AG09309 (cell line): Measurements from ENCODE around the gene ANKRD65.

ENCODE experiments used
- DNase-seq: peaks from one replicate; pipeline ENCODE4 v3.0.0-alpha.2; 2010; ENCODE audit warnings: low read depth
- H3K4me3 ChIP-seq: 2 replicates; pipeline ENCODE4 v1.5.1; 2011; ENCODE audit warnings: mild to moderate bottlenecking, low read depth, low read length, moderate library complexity; ENCODE audit not compliant: control insufficient read depth
- TF ChIP-seq, protein P1 (sequence below): IDR thresholded peaks from 2 replicates; pipeline ENCODE4 v1.5.1; 2011; ENCODE audit warnings: mild to moderate bottlenecking, low read depth, low read length, inconsistent platforms; ENCODE audit not compliant: insufficient read depth, control insufficient read depth; ENCODE audit errors: missing control alignments

ANKRD65 gene

DNA sequence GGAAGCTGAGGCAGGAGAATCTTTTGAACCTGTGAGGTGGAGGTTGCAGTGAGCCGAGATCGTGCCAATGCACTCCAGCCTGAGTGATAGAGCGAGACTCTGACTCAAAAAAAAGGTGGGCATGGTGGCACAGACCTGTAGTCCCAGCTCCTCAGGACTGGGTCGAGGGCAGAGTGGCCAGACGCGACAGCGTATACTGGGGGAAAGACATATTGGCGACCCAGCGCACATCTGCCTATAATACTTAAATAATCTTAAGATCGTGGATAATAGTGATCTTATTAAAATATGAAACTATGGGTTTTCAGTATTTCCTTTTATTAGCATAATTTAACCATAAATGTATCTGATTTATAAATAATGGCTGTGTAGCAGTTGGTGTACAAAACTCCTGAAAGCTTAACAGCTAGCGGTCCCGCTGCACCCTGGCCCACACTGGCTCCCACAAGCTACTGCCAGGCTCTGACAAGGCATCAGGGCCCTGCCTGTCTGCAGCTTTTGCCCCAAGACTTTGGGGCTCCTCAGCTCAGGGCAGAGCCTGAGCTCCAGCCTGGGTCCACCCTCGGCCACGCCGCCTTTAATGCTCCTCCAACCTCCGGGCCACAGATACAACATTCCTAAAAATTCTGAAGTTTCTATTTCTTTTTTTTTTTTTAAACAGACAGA is 43.4 kb downstream of the ANKRD65 start:
- DNase-seq, result no peak
- TF ChIP-seq, protein P1, sequence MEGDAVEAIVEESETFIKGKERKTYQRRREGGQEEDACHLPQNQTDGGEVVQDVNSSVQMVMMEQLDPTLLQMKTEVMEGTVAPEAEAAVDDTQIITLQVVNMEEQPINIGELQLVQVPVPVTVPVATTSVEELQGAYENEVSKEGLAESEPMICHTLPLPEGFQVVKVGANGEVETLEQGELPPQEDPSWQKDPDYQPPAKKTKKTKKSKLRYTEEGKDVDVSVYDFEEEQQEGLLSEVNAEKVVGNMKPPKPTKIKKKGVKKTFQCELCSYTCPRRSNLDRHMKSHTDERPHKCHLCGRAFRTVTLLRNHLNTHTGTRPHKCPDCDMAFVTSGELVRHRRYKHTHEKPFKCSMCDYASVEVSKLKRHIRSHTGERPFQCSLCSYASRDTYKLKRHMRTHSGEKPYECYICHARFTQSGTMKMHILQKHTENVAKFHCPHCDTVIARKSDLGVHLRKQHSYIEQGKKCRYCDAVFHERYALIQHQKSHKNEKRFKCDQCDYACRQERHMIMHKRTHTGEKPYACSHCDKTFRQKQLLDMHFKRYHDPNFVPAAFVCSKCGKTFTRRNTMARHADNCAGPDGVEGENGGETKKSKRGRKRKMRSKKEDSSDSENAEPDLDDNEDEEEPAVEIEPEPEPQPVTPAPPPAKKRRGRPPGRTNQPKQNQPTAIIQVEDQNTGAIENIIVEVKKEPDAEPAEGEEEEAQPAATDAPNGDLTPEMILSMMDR, result no peak
- H3K4me3 ChIP-seq, result no peak overlapping the region

DNA sequence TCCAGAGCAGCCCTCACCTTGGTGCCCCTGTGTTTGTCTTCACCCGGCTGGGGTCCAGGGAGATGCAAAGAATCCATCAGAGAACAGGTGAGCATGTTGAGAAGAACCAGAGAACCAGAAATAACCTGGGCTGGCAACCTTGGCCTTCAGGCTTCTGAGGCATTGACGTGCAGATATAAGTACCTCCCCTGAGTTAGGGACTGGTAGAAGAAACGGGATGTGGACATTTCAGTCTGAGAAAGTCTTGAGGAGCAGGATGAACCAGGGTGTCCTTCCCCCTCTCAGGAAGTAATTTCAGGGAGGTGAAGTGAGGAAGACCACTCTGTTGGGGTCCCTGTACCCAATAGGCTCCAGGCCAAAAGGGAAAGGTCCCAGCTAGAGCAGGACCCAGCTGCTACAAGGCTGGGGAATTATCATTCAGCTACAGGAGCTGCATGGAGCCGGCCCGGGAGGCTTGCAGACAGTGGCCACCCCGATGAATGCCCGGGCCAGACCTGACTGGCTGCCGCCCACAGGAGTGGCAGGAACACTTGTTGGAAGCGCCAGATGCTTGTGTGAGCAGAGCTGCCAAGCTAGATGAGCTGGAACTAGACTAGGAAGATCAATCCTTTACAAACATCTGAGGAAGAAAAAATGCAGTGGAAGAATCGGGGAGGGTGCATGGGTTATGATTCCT is 44.4 kb downstream of the ANKRD65 start:
- TF ChIP-seq, protein P1, result no peak
- DNase-seq, result no peak
- no peak overlapping the region for H3K4me3 ChIP-seq

DNA sequence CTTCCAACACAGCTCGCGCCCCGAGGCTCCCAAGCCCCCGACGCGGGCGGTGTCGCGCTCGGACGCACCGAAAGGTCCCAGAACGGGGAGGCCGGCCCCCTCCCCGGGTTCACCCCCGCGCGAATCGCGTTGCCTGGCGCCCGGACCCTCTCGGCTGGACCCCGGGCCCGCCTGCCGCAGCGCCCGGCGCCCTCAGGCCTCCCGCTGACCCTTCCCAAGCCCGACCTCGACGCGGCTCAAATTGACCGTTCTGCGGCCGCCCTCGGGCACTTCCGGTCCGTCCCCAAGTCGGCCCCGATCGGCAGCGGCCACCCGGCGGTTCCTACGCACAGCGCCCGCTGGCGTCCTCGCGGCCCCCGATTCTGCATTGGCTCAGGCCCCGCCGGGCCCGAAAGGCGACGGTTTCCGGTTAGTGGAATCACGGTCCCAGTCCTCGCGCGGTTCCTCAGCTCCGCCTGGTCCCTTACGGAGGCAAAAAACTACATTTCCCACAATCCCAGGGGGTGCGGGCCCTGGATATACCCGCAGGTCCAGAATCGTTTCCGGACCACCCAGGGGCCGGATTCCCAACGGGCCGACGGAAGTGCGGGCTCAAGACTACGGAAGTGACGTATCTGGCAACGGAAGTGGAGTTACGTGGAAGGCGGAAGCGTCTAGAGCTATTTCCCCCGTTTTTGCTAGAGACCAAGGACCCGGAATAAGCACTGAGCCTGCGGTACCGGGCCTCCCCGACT is 46.0 kb downstream of the ANKRD65 start, which contains the start of gene AURKAIP1:
AURKAIP1 (minus strand) TSS at position 279 of the 734 bp plus-strand sequence. CDS start 451 bp downstream, outside the sequence.
- DNase-seq, result peak; percentile 99
- H3K4me3 ChIP-seq, result peak within 1 kb of the TSS; percentile 61
- TF ChIP-seq, protein P1, result peak; percentile 26

DNA sequence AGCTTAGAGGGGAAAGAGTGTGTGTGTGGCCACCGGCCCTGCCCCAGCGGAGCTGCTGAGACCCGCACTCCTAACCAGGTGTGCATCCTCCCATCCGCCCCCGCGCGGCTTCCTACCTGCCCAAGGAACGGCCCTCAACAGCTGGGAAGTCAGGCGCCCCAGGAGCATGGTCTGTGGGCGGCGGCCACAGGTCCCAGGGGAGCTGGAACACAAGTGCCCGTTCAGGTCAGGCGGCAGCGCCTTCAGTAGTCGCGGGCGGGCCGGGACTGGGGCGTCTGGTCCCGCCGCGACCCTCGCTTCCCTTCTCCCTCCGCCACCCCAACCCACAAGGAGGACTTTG is 46.5 kb downstream of the ANKRD65 start:
- peak overlapping the region; percentile 61 for H3K4me3 ChIP-seq
- TF ChIP-seq, protein P1, result no peak
- DNase-seq, result no peak

DNA sequence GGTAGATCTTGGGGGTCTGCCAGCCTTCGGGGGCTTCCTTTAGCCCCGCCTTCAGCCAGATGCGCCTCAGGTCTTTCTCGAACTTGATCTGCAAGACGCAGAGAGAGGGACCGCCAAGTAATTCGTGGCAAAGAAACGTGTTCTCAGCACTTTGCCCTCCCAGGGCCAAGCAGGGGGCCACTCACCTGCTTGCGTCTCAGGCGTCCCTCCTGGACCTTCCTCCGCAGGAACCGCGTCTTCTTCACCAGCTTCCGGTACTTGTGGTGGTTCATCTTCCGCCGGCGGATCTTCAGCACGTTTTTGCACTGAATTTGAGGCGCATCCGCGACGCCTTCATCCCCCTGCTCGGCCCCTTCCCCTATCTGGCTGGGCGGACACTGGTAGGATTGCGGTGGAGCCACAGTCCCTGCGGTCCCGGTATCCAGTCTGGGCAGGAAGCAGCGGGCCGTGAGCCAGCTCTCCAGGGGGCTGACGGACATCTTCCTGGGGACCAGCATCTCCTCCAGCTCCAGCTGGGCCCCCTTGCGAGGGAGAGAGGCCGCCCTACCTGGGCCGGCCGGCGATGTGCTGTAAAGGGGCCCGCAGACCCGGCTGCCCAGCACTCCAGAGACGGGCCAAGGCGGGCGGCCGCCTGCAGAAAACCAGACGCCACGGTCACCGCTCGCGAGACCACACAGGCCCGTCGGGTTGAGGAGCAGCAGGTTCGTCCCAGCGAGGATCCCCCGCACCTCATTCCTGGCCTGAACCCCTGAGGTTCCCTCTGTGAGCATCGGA is 47.1 kb downstream of the ANKRD65 start:
- no peak for DNase-seq
- peak overlapping the region; percentile 61 for H3K4me3 ChIP-seq
- TF ChIP-seq, protein P1, result no peak
